GM18858 (cell line): ENCODE results near the gene ZCRB1.
"Not testable (repeated sequence)": the region's sequence is repeated elsewhere in the genome, so short reads cannot be mapped to it uniquely, and the experiment has no call there.

Experiments used
- ATAC-seq: cut with Tn5 transposase; IDR thresholded peaks from one replicate; pipeline ENCODE4 v1.9.1; 2021; ENCODE audit not compliant: unreplicated experiment

The ZCRB1 gene, protein sequence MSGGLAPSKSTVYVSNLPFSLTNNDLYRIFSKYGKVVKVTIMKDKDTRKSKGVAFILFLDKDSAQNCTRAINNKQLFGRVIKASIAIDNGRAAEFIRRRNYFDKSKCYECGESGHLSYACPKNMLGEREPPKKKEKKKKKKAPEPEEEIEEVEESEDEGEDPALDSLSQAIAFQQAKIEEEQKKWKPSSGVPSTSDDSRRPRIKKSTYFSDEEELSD

DNA sequence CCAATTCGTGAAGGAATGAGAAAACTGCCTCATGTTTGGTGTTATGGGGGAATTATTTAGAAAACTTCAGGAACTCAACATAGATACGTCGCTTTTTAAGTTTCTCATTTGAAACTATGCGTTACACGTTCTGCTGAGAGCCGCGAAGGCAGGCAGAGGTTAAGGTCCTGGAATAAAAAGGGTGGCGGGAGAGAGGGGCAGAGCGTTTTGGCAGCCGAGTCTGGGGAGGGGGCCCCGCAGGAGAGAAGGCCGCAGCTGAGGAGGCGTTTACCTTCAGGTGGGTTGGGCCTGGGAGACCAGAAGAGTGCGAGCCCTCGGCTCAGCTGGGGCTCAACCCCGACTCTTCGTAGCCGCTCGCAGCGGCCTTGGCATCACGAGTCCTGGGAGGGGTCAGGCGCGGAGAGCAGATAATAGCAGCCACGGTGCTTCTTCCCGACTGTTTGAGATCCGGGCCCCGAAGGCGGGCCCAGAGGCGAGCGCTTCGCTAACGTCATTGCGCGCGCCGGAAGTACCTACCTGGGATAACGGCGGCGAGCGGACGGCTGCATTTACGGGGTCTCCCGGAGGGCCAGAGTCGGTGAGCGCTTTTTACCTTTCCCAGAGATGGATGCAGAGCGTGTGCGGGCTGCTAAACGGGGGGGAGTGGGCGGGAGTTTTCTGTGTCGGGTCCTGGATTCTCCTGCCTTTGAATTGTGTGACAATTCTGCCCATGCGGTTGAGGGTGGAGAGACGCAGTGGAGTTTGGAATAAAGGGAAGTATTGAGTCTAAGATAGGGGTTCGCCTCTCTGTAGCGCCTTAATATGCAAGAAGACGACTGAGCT is at the start of gene ZCRB1, which contains the start of gene PPHLN1:
Gene ZCRB1, minus strand, starts transcription at position 442 of the 822 bp plus-strand sequence. CDS start 1,992 bp downstream, outside the sequence.
Gene PPHLN1, plus strand, starts transcription at position 515 of the 822 bp plus-strand sequence. CDS start 9,736 bp downstream, outside the sequence.
- ATAC-seq = peak; percentile 81

DNA sequence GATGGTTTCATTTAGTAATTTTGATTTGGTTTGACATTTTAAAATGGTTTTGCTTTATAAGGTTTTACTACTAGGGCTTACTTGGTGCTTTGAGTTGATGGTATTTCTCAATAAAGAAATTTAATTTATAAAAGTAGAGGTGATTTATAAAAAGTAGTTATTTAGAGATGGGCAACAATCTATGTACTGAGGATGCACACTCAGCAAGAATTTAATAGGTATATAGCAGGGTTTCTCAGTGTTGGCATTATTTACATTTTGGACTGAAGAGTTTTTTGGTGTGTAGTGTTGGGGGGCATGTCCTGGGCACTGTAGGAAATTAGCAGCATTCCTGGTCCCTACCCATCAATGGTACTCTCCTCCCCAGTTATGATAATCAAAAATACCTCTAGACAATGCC is 47.8 kb upstream of the ZCRB1 start:
- no peak for ATAC-seq

DNA sequence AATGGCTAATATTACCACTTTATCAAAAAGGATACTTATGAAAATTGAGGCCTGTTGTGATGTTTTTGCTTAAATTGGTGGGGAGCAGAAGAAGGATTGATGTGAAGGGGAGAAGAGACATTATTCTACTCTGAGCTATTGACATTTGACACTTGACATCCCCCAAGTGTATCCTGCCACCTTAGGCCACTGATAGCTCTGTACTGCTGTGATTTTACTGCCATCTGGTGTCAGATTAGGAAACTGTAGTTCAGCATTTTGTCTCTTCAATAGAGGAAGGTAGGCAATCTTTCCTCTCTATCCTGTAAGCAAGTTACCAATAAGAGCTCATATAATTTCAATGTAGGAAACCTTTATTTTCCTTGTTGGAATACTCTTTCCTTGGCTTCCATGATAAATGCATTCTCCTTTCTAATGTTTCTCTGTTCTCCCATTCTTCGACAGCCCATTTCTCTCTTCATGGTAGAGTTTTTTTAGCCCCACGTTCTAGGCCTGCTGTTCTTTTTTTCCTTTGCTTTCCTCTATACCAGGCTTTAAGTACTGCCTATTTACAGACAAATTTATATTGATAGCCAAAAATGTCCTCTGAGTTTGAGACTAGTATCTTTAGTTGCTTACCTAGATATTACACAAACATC is 46.4 kb upstream of the ZCRB1 start:
- ATAC-seq = peak; percentile 90

DNA sequence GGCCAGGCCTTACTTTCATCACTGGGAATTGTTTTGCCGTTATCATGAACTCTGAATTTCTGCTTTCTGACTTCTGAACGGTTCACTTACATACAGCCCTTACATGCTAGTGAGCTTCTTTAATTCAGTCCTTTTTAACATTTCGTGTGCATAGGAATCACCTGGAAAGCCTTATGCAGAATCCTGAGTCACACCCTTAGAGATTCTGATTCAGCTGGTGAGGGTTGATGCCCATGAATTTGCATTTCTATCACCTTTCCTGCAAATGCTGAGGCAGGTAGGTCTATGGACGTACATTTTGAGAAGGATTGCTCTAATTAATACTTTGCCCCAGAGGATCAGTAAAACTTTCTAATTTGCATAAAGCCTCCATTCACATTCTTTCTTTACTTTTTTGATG is 44.1 kb upstream of the ZCRB1 start:
- ATAC-seq = no peak

DNA sequence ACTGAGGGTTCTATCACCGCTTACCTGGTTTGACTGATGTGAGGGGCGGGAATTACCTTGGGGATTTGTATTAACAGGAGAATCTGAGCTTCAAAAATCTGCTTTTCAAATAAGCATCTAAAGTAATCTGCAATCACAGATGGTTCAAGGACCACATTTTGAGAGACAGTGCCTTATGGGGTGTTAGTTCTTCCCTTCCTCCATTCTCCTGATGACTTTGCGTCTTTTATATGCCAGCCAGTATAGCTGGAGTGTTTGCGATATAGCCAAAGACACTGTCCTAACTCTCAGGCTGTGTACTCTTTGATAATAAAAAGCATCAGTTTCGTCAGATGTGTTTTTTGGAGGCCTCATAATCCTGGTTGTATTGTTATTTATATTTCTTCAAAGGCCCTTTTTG is 39.6 kb upstream of the ZCRB1 start:
- no peak for ATAC-seq

DNA sequence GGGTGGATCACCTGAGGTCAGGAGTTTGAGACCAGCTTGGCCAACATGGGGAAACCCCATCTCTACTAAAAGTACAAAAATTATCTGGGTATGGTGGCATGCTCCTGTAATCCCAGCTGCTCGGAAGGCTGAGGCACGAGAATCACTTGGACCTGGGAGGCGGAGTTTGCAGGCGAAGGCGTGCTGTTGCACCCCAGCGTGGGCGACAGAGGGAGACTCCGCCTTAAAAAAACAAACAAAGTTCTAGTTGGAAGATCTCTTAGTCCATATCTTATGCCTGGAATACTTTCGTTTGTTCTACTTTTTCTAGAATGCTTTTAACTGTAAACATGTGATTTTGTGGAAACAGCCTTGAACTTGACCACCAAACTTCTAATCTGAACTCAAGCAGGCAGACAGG is 38.8 kb upstream of the ZCRB1 start:
- no peak for ATAC-seq

DNA sequence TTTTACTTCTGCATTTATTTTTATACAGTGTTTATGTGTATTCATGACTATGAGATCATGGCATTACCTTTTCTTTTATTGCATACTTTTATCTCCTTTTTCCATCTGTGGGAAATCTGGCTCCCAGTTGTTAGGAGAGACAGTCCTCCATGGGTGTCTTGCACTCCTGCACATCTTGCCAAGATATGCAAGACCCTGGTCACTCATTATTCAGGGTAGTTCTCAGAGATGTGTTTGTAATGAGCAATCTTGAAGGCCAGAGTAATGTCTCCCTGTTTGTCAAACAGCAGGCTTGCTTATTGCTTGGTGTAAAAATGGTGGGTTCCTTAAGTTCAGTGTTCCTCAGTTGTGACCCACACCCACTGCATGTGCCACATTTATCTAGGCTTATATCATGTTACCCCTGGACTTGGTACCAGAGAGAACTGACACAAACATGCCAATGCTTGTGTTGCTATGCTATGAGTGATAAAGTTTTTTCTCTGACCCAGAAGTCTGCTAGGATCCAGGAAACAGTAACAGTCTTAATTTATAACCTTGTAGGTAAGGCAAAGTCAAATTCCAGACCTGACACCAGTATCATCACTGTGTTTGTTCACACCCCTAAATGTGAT is 36.9 kb upstream of the ZCRB1 start:
- no peak for ATAC-seq

DNA sequence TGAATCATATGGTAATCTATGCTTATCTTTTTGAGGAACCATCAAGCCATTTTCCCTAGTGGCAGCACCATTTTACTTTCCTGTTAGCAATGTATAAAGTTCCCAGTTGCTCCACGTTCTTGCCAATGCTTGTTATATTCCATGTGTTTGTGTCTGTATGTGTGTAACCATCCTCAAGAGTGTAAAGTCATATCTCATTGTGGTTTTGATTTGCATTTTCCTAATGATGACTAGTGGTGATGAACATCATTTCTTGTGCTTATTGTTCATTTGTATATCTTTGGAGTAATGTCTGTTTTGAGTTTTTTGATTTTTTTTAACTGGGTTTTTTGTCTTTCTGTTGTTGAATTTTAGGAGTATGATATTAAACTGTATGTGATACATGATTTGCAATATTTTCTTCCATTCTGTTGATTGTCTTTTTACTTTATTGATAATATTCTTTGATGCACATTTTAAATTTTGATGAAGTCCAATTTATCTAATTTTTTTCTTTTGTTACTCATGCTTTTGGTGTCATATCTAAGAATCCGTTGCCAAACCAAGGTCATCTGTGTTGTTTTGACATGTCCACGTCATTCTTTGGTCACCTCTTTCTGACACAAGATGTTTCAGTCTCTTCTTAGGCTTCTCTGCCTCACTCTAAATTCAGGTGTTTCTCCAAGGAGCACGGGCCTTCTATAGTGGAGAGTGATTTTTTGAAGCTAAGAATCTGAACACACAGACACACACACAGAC is 36.2 kb upstream of the ZCRB1 start:
- no peak for ATAC-seq

DNA sequence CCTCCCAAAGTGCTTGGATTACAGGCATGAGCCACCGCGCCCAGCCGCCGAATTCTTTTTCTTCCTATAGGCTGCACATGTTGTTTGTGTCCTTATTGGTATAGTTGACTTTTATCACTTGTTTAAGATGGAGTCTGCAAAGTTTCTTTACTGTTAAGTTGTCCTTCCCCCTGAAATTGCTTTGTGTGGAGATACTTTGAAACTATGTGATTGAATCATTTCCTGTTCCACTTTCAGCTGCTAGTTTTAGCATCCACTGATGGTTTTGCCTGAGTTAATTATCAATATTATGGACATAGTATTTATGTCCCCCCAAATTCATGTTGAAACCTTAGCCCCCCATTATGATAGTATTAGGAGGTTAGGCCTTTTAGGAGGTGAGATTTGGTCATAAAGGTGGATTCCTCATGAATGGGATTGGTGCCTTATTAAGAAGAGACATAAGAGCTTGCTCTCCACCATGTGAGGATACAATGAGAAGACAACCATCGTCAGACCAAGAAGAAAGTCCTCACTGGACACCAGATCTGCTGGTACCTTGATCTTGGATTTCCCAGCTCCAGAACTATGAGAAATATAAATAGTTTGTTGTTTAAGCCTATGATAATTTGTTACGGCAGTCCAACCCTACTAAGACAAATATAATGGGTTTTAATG is 35.0 kb upstream of the ZCRB1 start:
- ATAC-seq = peak; percentile 67

DNA sequence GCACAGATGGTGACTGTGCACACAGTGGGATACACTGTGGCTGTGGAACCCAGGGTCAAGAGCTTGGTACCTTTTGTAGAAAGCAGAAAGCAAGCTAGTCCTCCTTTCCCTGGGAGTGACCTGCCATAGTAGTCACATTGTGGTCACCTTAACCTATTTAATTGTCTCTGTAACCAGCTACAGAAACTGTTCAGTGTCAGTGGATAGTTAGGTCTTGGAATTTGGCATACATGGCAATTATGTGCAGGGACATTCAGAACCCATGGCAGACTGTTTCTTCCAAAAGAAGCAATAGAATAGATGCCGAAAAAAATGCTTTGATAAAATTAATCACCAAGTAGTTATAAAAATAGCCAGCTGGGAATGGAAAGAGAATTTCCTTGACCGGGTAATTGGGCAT is 30.4 kb upstream of the ZCRB1 start:
- no peak for ATAC-seq

DNA sequence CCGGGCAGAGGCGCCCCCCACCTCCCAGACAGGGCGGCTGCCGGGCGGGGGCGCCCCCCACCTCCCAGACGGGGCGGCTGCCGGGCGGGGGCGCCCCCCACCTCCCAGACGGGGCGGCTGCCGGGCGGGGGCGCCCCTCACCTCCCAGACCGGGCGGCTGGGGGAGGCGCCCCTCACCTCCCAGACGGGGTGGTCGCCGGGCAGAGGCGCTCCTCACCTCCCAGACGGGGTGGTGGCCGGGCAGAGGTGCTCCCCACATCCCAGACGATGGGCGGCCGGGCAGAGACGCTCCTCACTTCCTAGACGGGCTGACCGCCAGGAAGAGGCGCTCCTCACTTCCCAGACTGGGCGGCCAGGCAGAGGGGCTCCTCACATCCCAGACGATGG is 24.1 kb upstream of the ZCRB1 start:
- not testable (repeated sequence) for ATAC-seq

DNA sequence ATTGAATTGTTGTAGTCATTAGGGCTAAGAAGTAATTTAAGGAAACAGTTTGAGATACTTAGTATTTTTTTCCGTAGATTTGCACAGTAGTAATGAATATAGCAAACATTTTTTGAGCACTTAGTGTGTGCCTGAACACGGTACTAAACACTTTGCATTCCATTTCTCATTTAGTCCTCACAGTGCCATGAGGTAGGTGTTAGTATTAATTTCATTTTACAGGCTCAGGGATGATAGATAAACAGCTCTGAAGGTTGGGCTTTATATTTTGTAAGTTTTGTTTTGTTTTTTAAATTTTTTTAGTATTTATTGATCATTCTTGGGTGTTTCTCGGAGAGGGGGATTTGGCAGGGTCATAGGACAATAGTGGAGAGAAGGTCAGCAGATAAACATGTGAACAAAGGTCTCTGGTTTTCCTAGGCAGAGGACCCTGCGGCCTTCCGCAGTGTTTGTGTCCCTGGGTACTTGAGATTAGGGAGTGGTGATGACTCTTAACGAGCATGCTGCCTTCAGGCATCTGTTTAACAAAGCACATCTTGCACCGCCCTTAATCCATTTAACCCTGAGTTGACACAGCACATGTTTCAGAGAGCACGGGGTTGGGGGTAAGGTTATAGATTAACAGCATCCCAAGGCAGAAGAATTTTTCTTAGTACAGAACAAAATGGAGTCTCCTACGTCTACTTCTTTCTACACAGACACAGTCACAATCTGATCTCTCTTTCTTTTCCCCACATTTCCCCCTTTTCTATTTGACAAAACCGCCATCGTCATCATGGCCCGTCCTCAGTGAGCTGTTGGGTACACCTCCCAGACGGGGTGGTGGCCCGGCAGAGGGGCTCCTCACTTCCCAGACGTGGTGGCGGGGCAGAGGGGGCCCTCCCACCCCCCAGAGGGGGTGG is 23.5 kb upstream of the ZCRB1 start:
- not testable (repeated sequence) for ATAC-seq

DNA sequence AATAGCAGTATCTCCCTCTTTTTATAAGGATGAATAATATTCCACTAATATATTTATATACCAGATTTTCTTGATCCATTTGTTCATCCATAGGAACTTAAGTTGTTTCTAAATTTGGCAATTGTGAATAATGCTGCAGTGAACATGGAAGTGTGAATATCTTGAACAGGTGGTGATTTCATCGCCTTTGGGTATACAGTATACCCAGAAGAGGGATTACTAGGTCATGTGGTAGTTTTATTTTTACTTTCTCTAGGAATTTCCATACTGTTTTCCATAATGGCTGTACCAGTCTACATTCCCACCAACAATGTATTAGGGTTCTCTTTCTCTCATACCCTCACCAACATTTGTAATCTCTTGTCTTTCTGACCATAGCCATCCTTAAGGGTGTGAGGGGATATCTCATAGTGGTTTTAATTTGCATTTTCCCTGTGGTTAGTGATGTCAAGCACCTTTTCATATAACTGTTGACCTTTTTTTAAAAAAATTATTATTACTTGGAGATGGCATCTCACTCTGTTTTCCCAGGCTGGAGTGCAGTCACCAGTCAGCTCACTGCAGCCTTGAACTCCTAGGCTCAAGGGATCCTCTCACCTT is 20.6 kb upstream of the ZCRB1 start:
- no peak for ATAC-seq

DNA sequence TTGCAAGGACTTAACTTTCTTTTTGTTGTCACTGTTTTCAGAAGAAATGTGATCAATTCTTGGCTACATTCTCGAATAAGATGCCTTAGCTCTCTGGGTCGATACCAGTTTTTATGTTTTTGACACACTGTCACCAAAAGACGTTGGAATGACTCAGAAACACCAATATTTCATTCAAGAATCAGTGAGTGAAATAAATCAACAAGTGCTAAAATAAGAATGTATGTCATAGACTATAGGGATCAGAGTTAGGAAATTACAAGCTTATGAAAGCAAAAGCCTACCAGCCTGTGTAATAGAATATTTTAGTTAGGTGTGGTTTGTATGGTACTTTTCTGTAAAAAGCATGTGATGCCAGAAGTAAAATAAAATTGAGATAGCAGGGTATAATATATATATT is 17.8 kb upstream of the ZCRB1 start:
- ATAC-seq = no peak

DNA sequence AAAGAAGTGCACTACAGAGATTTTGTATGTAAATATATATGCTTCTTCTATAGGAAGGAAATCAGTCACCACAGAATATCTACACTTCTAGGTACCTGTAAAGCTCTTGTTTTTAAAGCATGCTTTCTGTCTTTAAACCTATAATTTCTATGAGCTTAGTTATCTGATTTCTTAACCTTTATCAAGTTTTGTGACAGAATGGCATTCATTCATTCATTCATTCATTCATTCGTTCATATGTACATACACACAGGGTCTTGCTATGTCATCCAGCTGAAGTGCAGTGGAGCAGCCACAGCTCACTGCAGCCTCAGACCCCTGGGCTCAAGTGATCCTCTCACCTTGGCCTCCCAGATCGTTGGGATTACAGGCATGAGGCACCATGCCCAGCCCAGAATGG is 16.1 kb upstream of the ZCRB1 start:
- no peak for ATAC-seq

DNA sequence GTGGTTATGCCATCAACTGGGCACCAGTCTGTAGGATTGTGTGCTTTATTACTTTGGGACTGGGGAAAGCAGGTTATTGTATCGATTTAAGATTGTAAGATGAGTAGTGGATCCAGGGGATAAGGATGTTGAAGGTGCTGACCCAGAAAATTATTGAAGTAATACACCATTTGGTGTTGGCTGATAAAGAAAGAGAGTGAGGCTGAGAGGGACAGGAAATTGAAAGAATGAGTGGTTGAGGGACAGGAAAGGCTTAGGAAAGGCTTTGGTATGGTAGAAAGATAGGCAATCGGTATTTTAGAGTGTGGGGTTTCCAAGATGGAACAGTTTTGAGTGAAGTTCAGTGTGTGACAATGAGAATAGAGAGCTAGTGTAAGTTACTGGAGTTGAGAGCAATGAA is 12.4 kb upstream of the ZCRB1 start:
- ATAC-seq = no peak

DNA sequence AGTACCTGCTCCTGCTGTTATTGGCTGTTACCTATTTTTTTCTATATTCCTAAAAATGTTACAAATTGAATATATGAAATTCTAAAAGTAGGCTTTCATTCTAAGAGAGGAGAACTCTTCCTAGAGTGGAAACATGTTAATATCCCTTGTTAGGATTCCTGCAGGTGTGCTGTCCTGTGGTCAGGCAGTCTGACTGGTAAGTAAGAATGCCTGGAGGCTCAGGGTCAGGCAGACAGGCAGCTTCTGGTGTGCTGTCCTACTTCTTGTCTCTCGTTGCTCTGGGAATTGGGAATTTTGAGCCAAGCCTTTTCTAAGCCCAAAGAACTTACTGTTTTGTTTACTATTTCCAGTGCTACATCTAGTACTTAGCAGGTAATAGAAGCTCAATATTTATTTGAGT is 10.4 kb upstream of the ZCRB1 start:
- ATAC-seq = no peak

DNA sequence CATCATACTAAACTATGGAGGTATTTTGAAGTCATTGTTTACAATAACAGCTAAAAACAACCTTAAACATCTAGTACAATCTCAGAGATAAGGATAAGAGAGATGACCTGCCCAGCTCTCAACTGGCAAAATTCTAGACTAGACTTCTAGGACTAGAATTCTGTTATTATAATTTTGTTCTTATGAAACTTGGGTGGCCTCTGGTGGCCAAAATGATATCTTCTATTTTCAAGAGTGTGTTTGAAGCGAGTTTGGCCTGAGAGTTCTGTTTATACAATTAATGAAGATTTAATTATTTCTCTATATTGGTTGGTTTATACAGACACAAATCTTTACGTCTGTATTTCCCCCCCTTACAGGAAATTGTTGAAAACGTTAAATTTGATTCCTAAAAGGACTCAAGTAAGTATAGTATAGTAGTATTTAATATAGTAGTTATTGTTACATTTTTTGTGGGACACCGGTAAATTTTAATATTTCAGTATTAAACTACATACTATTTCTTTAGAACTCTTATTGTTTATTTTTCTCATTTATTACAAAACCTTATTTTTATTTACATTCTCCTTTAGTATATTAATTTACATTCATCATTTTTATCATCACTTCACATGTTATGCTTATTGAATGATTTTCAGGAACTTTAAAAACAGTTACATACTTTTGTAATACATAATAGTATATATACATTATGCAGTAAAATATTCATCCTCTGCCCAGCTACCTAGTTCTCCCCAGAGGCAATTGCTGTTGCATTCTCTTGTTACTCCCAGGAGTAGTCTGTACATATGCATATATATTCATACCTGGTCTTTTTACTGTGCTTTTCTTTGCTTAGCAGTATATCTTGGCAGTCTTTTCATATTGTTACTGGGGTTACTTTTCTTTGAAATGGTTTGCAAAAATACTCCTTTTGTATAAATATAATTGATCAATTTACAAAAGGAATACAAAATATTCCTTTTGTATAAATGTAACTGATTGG is 6.7 kb upstream of the ZCRB1 start:
- ATAC-seq = peak; percentile 68
